Suprapubic skin (tissue), 4 donors: ENCODE data around the gene DNAH17. TPM values are rescaled to one million over a fixed set of nuclear protein-coding genes. Genes with fewer than 3 reads are reported as not detected.

ENCODE experiments used
- DNase-seq, 2 donors: peaks; one replicate each; pipeline ENCODE4 v3.0.0-alpha.2; 2019; ENCODE audit warnings: low spot score in 2 of 2
- H3K27ac ChIP-seq: fragments of 200-600 bp; sonication (generic); one replicate; pipeline ENCODE4 v1.5.1; 2019
- H3K27me3 ChIP-seq: fragments of 200-600 bp; sonication (generic); one replicate; pipeline ENCODE4 v1.5.1; 2019
- H3K36me3 ChIP-seq: fragments of 200-600 bp; sonication (generic); one replicate; pipeline ENCODE4 v1.5.1; 2019
- H3K4me1 ChIP-seq: fragments of 200-600 bp; sonication (generic); one replicate; pipeline ENCODE4 v1.5.1; 2019
- H3K4me3 ChIP-seq: fragments of 200-600 bp; sonication (generic); one replicate; pipeline ENCODE4 v1.5.1; 2019; ENCODE audit warnings: mild to moderate bottlenecking
- H3K9me3 ChIP-seq: fragments of 200-600 bp; sonication (generic); one replicate; pipeline ENCODE4 v1.5.1; 2019
- CTCF ChIP-seq, 2 donors: fragments of 200-600 bp in 1 of 2; fragments of 450-650 bp in 1 of 2; sonication (generic) in 1 of 2; IDR thresholded peaks; one replicate each; pipeline ENCODE4 v1.5.1; 2016 to 2019; ENCODE audit warnings: antibody characterized with exemption in 2 of 2, mild to moderate bottlenecking in 1 of 2, moderate library complexity in 1 of 2
- EP300 ChIP-seq: sonication (generic); formaldehyde crosslinking; IDR thresholded peaks from one replicate; pipeline ENCODE4 v1.6.1; 2017; ENCODE audit warnings: antibody characterized with exemption
- POLR2A ChIP-seq, 2 donors: fragments of 450-650 bp; IDR thresholded peaks; one replicate each; pipeline ENCODE4 v1.6.1; 2017; ENCODE audit warnings: antibody characterized with exemption in 2 of 2, mild to moderate bottlenecking in 2 of 2, moderate library complexity in 2 of 2
- POLR2AphosphoS5 ChIP-seq, 3 donors: sonication (generic); formaldehyde crosslinking; IDR thresholded peaks; one replicate each; pipeline ENCODE4 v1.6.1; 2017; ENCODE audit warnings: antibody characterized with exemption in 3 of 3
- WGBS: methylation state at CpG from one replicate; pipeline ENCODE4 v1.1.5; 2018; 5-methylcytosine and 5-hydroxymethylcytosine counted together
- total RNA-seq, 4 donors: library from RNA; depleted of rRNA; stranded (reverse); fragments of >200 nt; gene quantifications; one replicate each; pipeline ENCODE4 v1.1.0, GENCODE V29; 2016

Gene DNAH17
- total RNA-seq, 4 donors from 2014 or later, result 3.7 to 6.7 (median 5.2) TPM

GRCh38 chr17:78462148-78462547 lies 115.0 kb downstream of the DNAH17 start:
- H3K9me3 ChIP-seq, result no peaks in the 10 kb centered on the region
- H3K4me1 ChIP-seq, result no peaks in the 10 kb centered on the region
- no peaks in the 10 kb centered on the region for H3K36me3 ChIP-seq
- WGBS, result 67% methylated on average over 8 of the region's 8 CpGs
- H3K27ac ChIP-seq, result no peak overlapping the region
- TF ChIP-seq EP300, result no peak
- no peak for TF ChIP-seq POLR2AphosphoS5 (IDR thresholded peaks at IDR 0.05)
- no peak for TF ChIP-seq CTCF (IDR thresholded peaks at IDR 0.05)
- no peak for TF ChIP-seq POLR2A (IDR thresholded peaks at IDR 0.05)
- no peak overlapping the region for H3K4me3 ChIP-seq
- no peaks in the 10 kb centered on the region for H3K27me3 ChIP-seq
- DNase-seq, result no peak

- 75% methylated on average over 6 of the region's 6 CpGs for WGBS
- DNase-seq, result no peak
- Histone ChIP-seq H3K9me3 (no peaks in the 10 kb centered on the region), H3K27ac (no peak overlapping the region), H3K27me3 (no peaks in the 10 kb centered on the region), H3K36me3 (no peaks in the 10 kb centered on the region), H3K4me1 (no peaks in the 10 kb centered on the region), H3K4me3 (no peak overlapping the region)
- TF ChIP-seq EP300, result no peak
- TF ChIP-seq CTCF (IDR thresholded peaks at IDR 0.05), result no peak
- no peak for TF ChIP-seq POLR2AphosphoS5 (IDR thresholded peaks at IDR 0.05)
- TF ChIP-seq POLR2A (IDR thresholded peaks at IDR 0.05), result no peak
These were observed 115.5 kb downstream of the DNAH17 start for GRCh38 chr17:78461799-78462053.

GRCh38 chr17:78460951-78461798 lies 116.0 kb downstream of the DNAH17 start:
- no peaks in the 10 kb centered on the region for H3K36me3 ChIP-seq
- no peaks in the 10 kb centered on the region for H3K4me1 ChIP-seq
- no peak for DNase-seq
- H3K27ac ChIP-seq, result no peak overlapping the region
- TF ChIP-seq POLR2AphosphoS5 (IDR thresholded peaks at IDR 0.05) (no peak), EP300 (no peak), POLR2A (IDR thresholded peaks at IDR 0.05) (no peak), CTCF (IDR thresholded peaks at IDR 0.05) (no peak)
- no peaks in the 10 kb centered on the region for H3K27me3 ChIP-seq
- H3K9me3 ChIP-seq, result no peaks in the 10 kb centered on the region
- 87% methylated on average over 33 of the region's 34 CpGs for WGBS
- no peak overlapping the region for H3K4me3 ChIP-seq

GRCh38 chr17:78460176-78460675 lies 117.0 kb downstream of the DNAH17 start:
- H3K4me3 ChIP-seq, result no peak overlapping the region
- H3K4me1 ChIP-seq, result no peaks in the 10 kb centered on the region
- H3K9me3 ChIP-seq, result no peaks in the 10 kb centered on the region
- TF ChIP-seq POLR2AphosphoS5 (IDR thresholded peaks at IDR 0.05) (no peak), CTCF (IDR thresholded peaks at IDR 0.05) (no peak), EP300 (no peak), POLR2A (IDR thresholded peaks at IDR 0.05) (no peak)
- H3K27me3 ChIP-seq, result no peaks in the 10 kb centered on the region
- WGBS, result 80% methylated on average over 11 of the region's 11 CpGs
- H3K27ac ChIP-seq, result no peak overlapping the region
- DNase-seq, result no peak
- H3K36me3 ChIP-seq, result no peaks in the 10 kb centered on the region

GRCh38 chr17:78459696-78460095 lies 117.5 kb downstream of the DNAH17 start:
- no peak for DNase-seq
- Histone ChIP-seq H3K9me3 (no peaks in the 10 kb centered on the region), H3K27me3 (no peaks in the 10 kb centered on the region), H3K4me3 (no peak overlapping the region), H3K36me3 (no peaks in the 10 kb centered on the region), H3K27ac (no peak overlapping the region), H3K4me1 (no peaks in the 10 kb centered on the region)
- no peak for TF ChIP-seq EP300
- TF ChIP-seq POLR2A (IDR thresholded peaks at IDR 0.05), result no peak
- TF ChIP-seq POLR2AphosphoS5 (IDR thresholded peaks at IDR 0.05), result no peak
- no peak for TF ChIP-seq CTCF (IDR thresholded peaks at IDR 0.05)
- 89% methylated on average over 6 of the region's 21 CpGs for WGBS
